Liver (tissue), 9 donors: Measurements from ENCODE around the gene SMTNL2. TPM values are rescaled to one million over a fixed set of nuclear protein-coding genes. Genes with fewer than 3 reads are reported as not detected.

Experiments used
- DNase-seq: peaks from one replicate; pipeline ENCODE4 v3.0.0-alpha.2; 2017; ENCODE audit warnings: low spot score
- H3K27ac ChIP-seq, 2 donors: one replicate each; pipeline ENCODE4 v1.7.0; 2013; ENCODE audit warnings: inconsistent platforms in 2 of 2, low read length in 2 of 2, control low read depth in 1 of 2, low read depth in 1 of 2, mild to moderate bottlenecking in 1 of 2
- H3K27me3 ChIP-seq, 4 donors: one replicate each; pipeline versions ENCODE4 v1.6.1 to v1.7.0; 2013; ENCODE audit warnings: low read length in 3 of 4, inconsistent platforms in 1 of 4, mild to moderate bottlenecking in 1 of 4, moderate library complexity in 1 of 4; ENCODE audit not compliant: control insufficient read depth in 4 of 4, insufficient read depth in 4 of 4
- H3K36me3 ChIP-seq, 4 donors: one replicate each; pipeline versions ENCODE4 v1.6.1 to v1.7.0; 2013; ENCODE audit warnings: low read length in 3 of 4, mild to moderate bottlenecking in 3 of 4, low read depth in 1 of 4, moderate library complexity in 1 of 4; ENCODE audit not compliant: control insufficient read depth in 4 of 4, insufficient read depth in 3 of 4
- H3K4me1 ChIP-seq, 4 donors: one replicate each; pipeline versions ENCODE4 v1.6.1 to v1.7.0; 2013; ENCODE audit warnings: low read length in 3 of 4, mild to moderate bottlenecking in 3 of 4, moderate library complexity in 1 of 4; ENCODE audit not compliant: control insufficient read depth in 4 of 4, insufficient read depth in 4 of 4
- H3K4me3 ChIP-seq, 3 donors: one replicate each; pipeline versions ENCODE4 v1.6.1 to v1.7.0; 2013; ENCODE audit warnings: low read length in 3 of 3, control low read depth in 1 of 3, low read depth in 1 of 3, mild to moderate bottlenecking in 1 of 3
- H3K9ac ChIP-seq, 2 donors: one replicate each; pipeline ENCODE4 v1.7.0; 2013; ENCODE audit warnings: low read length in 2 of 2, mild to moderate bottlenecking in 2 of 2, moderate library complexity in 2 of 2, control low read depth in 1 of 2, low read depth in 1 of 2
- H3K9me3 ChIP-seq, 4 donors: one replicate each; pipeline versions ENCODE4 v1.6.1 to v1.7.0; 2013; ENCODE audit warnings: low read length in 3 of 4; ENCODE audit not compliant: control insufficient read depth in 4 of 4
- ATF3 ChIP-seq: IDR thresholded peaks from 2 replicates; pipeline ENCODE4 v1.6.1; 2016; ENCODE audit warnings: antibody characterized with exemption
- EGR1 ChIP-seq, 2 donors: IDR thresholded peaks; 2 replicates each; pipeline ENCODE4 v1.6.1; 2016 to 2018; ENCODE audit warnings: antibody characterized with exemption in 2 of 2, low read depth in 2 of 2
- FOXA1 ChIP-seq: IDR thresholded peaks from 2 replicates; pipeline ENCODE4 v1.6.1; 2016; ENCODE audit warnings: antibody characterized with exemption
- GABPA ChIP-seq, 2 donors: IDR thresholded peaks in 1 of 2; conservative IDR thresholded peaks in 1 of 2; 2 replicates each; pipeline ENCODE4 v1.6.1; 2016; ENCODE audit warnings: antibody characterized with exemption in 2 of 2, mild to moderate bottlenecking in 1 of 2, moderate library complexity in 1 of 2
- HNF4A ChIP-seq, 2 donors: conservative IDR thresholded peaks; 2 replicates each; pipeline ENCODE4 v1.6.1; 2016; ENCODE audit warnings: antibody characterized with exemption in 2 of 2, mild to moderate bottlenecking in 2 of 2
- HNF4G ChIP-seq: IDR thresholded peaks from 2 replicates; pipeline ENCODE4 v1.6.1; 2016; ENCODE audit warnings: antibody characterized with exemption
- JUND ChIP-seq, 2 donors: IDR thresholded peaks; 2 replicates each; pipeline ENCODE4 v1.6.1; 2016; ENCODE audit warnings: antibody characterized with exemption in 2 of 2
- MAX ChIP-seq: IDR thresholded peaks from 2 replicates; pipeline ENCODE4 v1.6.1; 2016; ENCODE audit warnings: antibody characterized with exemption
- NR2F2 ChIP-seq: IDR thresholded peaks from 2 replicates; pipeline ENCODE4 v1.6.1; 2016; ENCODE audit warnings: antibody characterized with exemption
- RXRA ChIP-seq, 2 donors: IDR thresholded peaks; 2 replicates each; pipeline ENCODE4 v1.6.1; 2017 to 2018; ENCODE audit warnings: antibody characterized with exemption in 2 of 2, mild to moderate bottlenecking in 1 of 2
- SP1 ChIP-seq: IDR thresholded peaks from 2 replicates; pipeline ENCODE4 v1.6.1; 2018; ENCODE audit warnings: antibody characterized with exemption, mild to moderate bottlenecking
- TAF1 ChIP-seq: conservative IDR thresholded peaks from 2 replicates; pipeline ENCODE4 v1.6.1; 2016; ENCODE audit warnings: antibody characterized with exemption, mild to moderate bottlenecking
- YY1 ChIP-seq: IDR thresholded peaks from 2 replicates; pipeline ENCODE4 v1.6.1; 2016; ENCODE audit warnings: antibody characterized with exemption, mild to moderate bottlenecking
- WGBS: extraction: QIAGEN DNeasy Blood & Tissue Kit; methylation state at CpG from one replicate; pipeline ENCODE4 v1.1.7; 2013; 5-methylcytosine and 5-hydroxymethylcytosine counted together
- polyA plus RNA-seq, 2 donors: library from polyadenylated mRNA; stranded (reverse) in 1 of 2; unstranded in 1 of 2; fragments of 200-250 nt in 1 of 2; fragments of >200 nt in 1 of 2; fragmentation: Nextera tagmentation in 1 of 2; extraction: Ambion mirVana in 1 of 2; gene quantifications; one replicate each; pipeline versions ENCODE4 v1.2.1 to v1.2.3, GENCODE V29; 2013 to 2015
- total RNA-seq, 2 donors: library from RNA; depleted of rRNA; stranded (reverse); fragments of >200 nt; gene quantifications; one replicate each; pipeline ENCODE4 v1.2.3, GENCODE V29; 2014
- TF ChIP-seq, protein P1 (sequence below): IDR thresholded peaks from 2 replicates; pipeline ENCODE4 v1.6.1; 2016; ENCODE audit warnings: antibody characterized with exemption
- TF ChIP-seq, protein P2 (sequence below): IDR thresholded peaks from 2 replicates; pipeline ENCODE4 v1.6.1; 2016; ENCODE audit warnings: antibody characterized with exemption, mild to moderate bottlenecking
- TF ChIP-seq, protein P3 (sequence below): fragments of 150-350 bp; IDR thresholded peaks from 2 replicates; pipeline ENCODE4 v1.5.1; 2017; ENCODE audit warnings: improper control_type of control experiment, low read depth, low read length; ENCODE audit not compliant: missing input control
- donor health status: healthy.
- donor health status: healthy.
- donor health status: healthy.
- donor health status: healthy.
- donor health status: healthy.

Gene SMTNL2
- total and polyA plus RNA-seq, 4 donors, result 0.13 to 0.29 TPM; not detected in 2

- H3K4me3 ChIP-seq, result no peak overlapping the region
- no peaks in the 10 kb centered on the region for H3K27me3 ChIP-seq
- no peaks in the 10 kb centered on the region for H3K36me3 ChIP-seq
- H3K9me3 ChIP-seq, result no peaks in the 10 kb centered on the region
- H3K9ac ChIP-seq, result no peak overlapping the region
- H3K27ac ChIP-seq, result no peak overlapping the region
- no peak for TF ChIP-seq HNF4G
- no peak for TF ChIP-seq NR2F2
- no peak for TF ChIP-seq SP1
- TF ChIP-seq YY1, result no peak
- no peak for DNase-seq
- H3K4me1 ChIP-seq, result no peaks in the 10 kb centered on the region
- WGBS, result 86% methylated on average over 17 of the region's 17 CpGs
Measured at GRCh38 chr17:4617090-4617489, 32.8 kb downstream of the SMTNL2 start.

GRCh38 chr17:4617590-4618351 is 33.4 kb downstream of the SMTNL2 start:
- Histone ChIP-seq H3K4me1 (no peaks in the 10 kb centered on the region), H3K9ac (no peak overlapping the region), H3K4me3 (no peak overlapping the region), H3K27me3 (no peaks in the 10 kb centered on the region), H3K9me3 (no peaks in the 10 kb centered on the region), H3K36me3 (no peaks in the 10 kb centered on the region), H3K27ac (no peak overlapping the region)
- no peak for DNase-seq
- TF ChIP-seq, protein P1, sequence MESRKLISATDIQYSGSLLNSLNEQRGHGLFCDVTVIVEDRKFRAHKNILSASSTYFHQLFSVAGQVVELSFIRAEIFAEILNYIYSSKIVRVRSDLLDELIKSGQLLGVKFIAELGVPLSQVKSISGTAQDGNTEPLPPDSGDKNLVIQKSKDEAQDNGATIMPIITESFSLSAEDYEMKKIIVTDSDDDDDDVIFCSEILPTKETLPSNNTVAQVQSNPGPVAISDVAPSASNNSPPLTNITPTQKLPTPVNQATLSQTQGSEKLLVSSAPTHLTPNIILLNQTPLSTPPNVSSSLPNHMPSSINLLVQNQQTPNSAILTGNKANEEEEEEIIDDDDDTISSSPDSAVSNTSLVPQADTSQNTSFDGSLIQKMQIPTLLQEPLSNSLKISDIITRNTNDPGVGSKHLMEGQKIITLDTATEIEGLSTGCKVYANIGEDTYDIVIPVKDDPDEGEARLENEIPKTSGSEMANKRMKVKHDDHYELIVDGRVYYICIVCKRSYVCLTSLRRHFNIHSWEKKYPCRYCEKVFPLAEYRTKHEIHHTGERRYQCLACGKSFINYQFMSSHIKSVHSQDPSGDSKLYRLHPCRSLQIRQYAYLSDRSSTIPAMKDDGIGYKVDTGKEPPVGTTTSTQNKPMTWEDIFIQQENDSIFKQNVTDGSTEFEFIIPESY, result no peak
- TF ChIP-seq RXRA (IDR thresholded peaks at IDR 0.05), result no peak
- no peak for TF ChIP-seq FOXA1
- TF ChIP-seq TAF1, result no peak
- no peak for TF ChIP-seq MAX
- TF ChIP-seq, protein P2, sequence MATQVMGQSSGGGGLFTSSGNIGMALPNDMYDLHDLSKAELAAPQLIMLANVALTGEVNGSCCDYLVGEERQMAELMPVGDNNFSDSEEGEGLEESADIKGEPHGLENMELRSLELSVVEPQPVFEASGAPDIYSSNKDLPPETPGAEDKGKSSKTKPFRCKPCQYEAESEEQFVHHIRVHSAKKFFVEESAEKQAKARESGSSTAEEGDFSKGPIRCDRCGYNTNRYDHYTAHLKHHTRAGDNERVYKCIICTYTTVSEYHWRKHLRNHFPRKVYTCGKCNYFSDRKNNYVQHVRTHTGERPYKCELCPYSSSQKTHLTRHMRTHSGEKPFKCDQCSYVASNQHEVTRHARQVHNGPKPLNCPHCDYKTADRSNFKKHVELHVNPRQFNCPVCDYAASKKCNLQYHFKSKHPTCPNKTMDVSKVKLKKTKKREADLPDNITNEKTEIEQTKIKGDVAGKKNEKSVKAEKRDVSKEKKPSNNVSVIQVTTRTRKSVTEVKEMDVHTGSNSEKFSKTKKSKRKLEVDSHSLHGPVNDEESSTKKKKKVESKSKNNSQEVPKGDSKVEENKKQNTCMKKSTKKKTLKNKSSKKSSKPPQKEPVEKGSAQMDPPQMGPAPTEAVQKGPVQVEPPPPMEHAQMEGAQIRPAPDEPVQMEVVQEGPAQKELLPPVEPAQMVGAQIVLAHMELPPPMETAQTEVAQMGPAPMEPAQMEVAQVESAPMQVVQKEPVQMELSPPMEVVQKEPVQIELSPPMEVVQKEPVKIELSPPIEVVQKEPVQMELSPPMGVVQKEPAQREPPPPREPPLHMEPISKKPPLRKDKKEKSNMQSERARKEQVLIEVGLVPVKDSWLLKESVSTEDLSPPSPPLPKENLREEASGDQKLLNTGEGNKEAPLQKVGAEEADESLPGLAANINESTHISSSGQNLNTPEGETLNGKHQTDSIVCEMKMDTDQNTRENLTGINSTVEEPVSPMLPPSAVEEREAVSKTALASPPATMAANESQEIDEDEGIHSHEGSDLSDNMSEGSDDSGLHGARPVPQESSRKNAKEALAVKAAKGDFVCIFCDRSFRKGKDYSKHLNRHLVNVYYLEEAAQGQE, result no peak
- no peak for TF ChIP-seq JUND (IDR thresholded peaks at IDR 0.05)
- no peak for TF ChIP-seq EGR1 (IDR thresholded peaks at IDR 0.05; ENCODE audit: low read depth in 2 of 2)
- WGBS, result 55% methylated on average over 15 of the region's 15 CpGs

DNA sequence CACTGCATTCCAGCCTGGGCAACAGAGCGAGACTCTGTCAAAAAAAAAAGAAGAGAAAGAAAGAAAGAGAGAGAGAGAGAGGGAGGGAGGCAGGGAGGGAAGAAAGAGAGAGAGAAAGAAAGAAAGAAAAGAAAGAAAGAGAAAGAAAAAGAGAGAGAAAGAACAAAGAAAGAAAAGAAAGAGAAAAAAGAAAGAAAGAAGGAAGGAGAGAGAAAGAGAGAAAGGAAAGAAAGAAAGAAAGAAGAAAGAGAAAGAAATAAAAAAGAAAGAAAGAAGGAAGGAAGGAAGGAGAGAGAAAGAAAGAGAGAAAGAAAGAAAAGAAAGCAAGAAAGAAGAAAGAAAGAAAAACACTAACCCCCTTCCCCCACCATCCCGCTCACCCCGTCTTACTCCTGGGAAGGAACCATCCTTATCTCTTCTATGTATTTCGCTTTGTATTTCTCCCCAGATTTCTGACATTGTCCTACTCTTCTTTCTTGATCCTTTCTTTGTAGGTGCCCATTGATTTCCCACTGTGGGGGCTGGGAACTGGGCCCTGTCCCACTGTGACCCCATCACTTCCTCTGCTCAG is 36.3 kb downstream of the SMTNL2 start:
- Histone ChIP-seq H3K9ac (no peak overlapping the region), H3K27me3 (no peaks in the 10 kb centered on the region), H3K4me3 (no peak overlapping the region), H3K9me3 (no peaks in the 10 kb centered on the region), H3K27ac (no peak overlapping the region), H3K36me3 (no peaks in the 10 kb centered on the region), H3K4me1 (no peaks in the 10 kb centered on the region)
- DNase-seq, result no peak
- 95% methylated on average over 4 of the region's 4 CpGs for WGBS
- no peak for TF ChIP-seq HNF4A (conservative IDR thresholded peaks at IDR 0.05)
- no peak for TF ChIP-seq NR2F2
- no peak for TF ChIP-seq HNF4G
- TF ChIP-seq ATF3, result no peak
- TF ChIP-seq, protein P3, sequence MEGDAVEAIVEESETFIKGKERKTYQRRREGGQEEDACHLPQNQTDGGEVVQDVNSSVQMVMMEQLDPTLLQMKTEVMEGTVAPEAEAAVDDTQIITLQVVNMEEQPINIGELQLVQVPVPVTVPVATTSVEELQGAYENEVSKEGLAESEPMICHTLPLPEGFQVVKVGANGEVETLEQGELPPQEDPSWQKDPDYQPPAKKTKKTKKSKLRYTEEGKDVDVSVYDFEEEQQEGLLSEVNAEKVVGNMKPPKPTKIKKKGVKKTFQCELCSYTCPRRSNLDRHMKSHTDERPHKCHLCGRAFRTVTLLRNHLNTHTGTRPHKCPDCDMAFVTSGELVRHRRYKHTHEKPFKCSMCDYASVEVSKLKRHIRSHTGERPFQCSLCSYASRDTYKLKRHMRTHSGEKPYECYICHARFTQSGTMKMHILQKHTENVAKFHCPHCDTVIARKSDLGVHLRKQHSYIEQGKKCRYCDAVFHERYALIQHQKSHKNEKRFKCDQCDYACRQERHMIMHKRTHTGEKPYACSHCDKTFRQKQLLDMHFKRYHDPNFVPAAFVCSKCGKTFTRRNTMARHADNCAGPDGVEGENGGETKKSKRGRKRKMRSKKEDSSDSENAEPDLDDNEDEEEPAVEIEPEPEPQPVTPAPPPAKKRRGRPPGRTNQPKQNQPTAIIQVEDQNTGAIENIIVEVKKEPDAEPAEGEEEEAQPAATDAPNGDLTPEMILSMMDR, result no peak
- TF ChIP-seq EGR1 (IDR thresholded peaks at IDR 0.05; ENCODE audit: low read depth in 2 of 2), result no peak
- no peak for TF ChIP-seq JUND (IDR thresholded peaks at IDR 0.05)
- TF ChIP-seq TAF1, result no peak
- TF ChIP-seq, protein P1, result no peak
- no peak for TF ChIP-seq GABPA (IDR thresholded peaks at IDR 0.05 in 1 of 2, conservative IDR thresholded peaks at IDR 0.05 in 1 of 2)
